ENCODE measurements around the gene AGAP1. TPM values are rescaled to one million over a fixed set of nuclear protein-coding genes. Genes with fewer than 3 reads are reported as not detected.

Gene AGAP1
- polyA plus RNA-seq, 3 donors from 2014 or later, result 0.18 to 2.3 (median 0.21) TPM

DNA sequence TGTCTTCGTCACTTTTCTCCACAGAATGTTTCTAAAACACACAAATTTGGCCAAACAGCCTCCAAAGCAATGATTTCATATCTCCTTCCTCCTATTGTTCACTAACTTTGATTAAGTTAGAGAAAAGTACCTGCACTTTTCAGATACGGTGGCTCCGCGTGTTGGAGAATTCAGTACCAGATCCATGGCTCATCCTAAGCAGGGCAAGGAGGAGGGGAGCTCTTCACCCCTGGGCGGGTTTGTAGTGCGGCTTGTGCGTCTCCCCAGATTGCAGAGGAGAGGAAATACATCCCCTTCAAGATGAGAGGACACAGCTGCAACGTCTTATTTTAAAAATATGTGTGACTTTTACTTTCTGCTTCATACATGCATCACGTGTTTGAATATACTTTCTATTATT lies 333.0 kb downstream of the AGAP1 start:
- no peak overlapping the region for H3K27ac Mint-ChIP-seq
- H3K4me3 Mint-ChIP-seq, result no peak overlapping the region
- H3K9me3 Mint-ChIP-seq, result no peaks in the 10 kb centered on the region
- H3K27me3 Mint-ChIP-seq (ENCODE audit: low read depth in 3 of 3), result peaks cover 0 to 2% (median 0%) of the 10 kb centered on the region in 3 donors
- no peak for DNase-seq
- H3K36me3 Mint-ChIP-seq, result peaks cover 5 to 11% (median 6%) of the 10 kb centered on the region in 3 donors
- peaks cover 0 to 1% of the 10 kb centered on the region in 2 donors for H3K4me1 Mint-ChIP-seq

DNA sequence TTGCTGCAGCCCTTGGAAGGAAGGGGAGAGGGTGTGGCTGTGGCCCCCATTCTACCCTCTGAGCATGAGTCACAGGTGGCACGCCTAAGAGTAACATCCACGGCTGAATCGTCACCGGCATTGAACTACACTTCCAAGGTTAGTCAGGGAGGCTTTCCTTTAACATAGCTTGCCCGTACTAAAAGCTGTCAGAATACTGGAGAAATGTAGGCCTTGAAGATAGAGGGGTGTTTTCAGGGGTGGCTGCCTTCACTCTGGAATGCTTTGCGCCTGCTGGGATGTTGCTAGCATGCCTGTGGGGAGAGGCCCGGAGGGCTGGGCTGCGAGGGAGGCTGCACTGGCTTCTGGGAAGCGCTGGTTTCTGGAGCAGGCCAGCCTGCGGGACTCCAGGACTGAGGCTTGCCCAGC lies 333.7 kb downstream of the AGAP1 start:
- Mint-ChIP-seq H3K36me3 (peaks cover 0 to 7% (median 3%) of the 10 kb centered on the region in 3 donors), H3K27me3 (ENCODE audit: low read depth in 3 of 3) (peaks cover 0 to 2% (median 0%) of the 10 kb centered on the region in 3 donors), H3K4me3 (no peak overlapping the region), H3K4me1 (peaks cover 0 to 3% of the 10 kb centered on the region in 2 donors), H3K9me3 (peaks cover 0 to 2% (median 0%) of the 10 kb centered on the region in 6 donors), H3K27ac (no peak overlapping the region)
- DNase-seq, result no peak

DNA sequence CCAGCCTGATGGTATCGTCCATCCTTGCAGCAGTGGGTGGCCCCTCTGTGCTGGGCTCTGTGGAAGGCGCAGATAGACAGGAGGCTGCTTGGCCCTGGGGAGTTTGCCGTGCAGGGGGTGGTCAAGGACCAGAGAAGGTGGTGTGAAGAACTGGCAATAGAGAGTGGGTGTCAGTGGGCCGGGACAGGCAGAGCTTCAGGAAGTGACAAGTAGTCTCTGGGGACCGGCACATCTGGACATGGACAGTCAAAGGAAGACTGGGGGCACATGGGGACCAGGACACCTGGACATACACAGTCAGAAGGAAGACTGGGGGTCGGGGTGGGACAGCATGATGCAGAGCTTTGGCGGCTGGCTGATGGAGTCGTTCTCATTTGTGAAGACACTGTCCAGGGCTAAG lies 335.9 kb downstream of the AGAP1 start:
- Mint-ChIP-seq H3K4me1 (peaks cover 0 to 3% of the 10 kb centered on the region in 2 donors), H3K27ac (no peak overlapping the region), H3K9me3 (peaks cover 0 to 2% (median 0%) of the 10 kb centered on the region in 6 donors), H3K4me3 (no peak overlapping the region), H3K36me3 (peaks cover 0 to 7% (median under 1%) of the 10 kb centered on the region in 3 donors), H3K27me3 (ENCODE audit: low read depth in 3 of 3) (peaks cover 0 to 2% (median 0%) of the 10 kb centered on the region in 3 donors)
- DNase-seq, result no peak

DNA sequence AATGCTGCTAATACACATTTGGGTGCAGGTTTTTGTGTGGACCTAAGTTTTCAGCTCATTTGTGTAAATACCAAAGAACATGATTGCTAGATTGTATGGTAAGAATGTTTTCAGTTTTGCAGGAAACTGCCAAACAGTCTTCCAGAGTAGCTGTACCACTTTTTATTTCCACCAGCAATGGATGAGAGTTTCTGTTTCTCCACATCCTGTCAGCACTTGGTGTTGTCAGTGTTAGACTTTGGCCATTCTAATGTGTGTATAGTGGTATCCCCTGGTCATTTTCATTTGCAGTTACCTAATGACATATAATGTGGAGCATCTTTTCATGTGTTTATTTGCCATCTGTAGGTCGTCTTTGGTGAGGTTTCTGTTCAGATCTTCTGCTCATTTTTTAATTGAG lies 337.9 kb downstream of the AGAP1 start:
- Mint-ChIP-seq H3K4me1 (peaks cover 0 to 3% of the 10 kb centered on the region in 2 donors), H3K9me3 (peaks cover 0 to 2% (median 0%) of the 10 kb centered on the region in 6 donors), H3K27me3 (ENCODE audit: low read depth in 3 of 3) (no peaks in the 10 kb centered on the region), H3K36me3 (peaks cover 0 to 13% (median 0%) of the 10 kb centered on the region in 3 donors), H3K4me3 (no peak overlapping the region), H3K27ac (no peak overlapping the region)
- DNase-seq, result no peak

DNA sequence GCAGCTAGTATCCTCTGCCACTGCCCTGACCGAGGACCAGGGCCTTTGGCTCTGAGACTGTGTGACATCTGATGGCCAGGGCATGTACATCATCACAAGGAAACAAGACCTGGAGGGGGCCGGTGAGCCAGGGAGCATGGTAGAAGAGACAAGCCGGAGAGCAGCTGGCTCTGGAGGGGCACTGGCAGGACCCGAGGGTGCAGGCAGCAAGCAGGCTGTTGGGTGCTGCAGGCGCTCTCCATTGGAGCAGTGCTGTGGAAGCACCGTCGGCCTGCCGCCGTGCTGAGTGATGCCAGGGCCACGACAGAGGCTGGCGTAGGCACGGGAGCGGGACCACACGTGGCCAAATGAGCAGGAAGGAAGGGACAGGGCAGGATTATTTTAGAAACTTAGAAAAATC lies 339.1 kb downstream of the AGAP1 start:
- H3K27me3 Mint-ChIP-seq (ENCODE audit: low read depth in 3 of 3), result no peaks in the 10 kb centered on the region
- DNase-seq, result no peak
- peaks cover 0 to 10% (median 0%) of the 10 kb centered on the region in 3 donors for H3K36me3 Mint-ChIP-seq
- H3K4me3 Mint-ChIP-seq, result no peak overlapping the region
- peaks cover 0 to 3% of the 10 kb centered on the region in 2 donors for H3K4me1 Mint-ChIP-seq
- peaks cover 0 to 2% (median 0%) of the 10 kb centered on the region in 6 donors for H3K9me3 Mint-ChIP-seq
- no peak overlapping the region for H3K27ac Mint-ChIP-seq

DNA sequence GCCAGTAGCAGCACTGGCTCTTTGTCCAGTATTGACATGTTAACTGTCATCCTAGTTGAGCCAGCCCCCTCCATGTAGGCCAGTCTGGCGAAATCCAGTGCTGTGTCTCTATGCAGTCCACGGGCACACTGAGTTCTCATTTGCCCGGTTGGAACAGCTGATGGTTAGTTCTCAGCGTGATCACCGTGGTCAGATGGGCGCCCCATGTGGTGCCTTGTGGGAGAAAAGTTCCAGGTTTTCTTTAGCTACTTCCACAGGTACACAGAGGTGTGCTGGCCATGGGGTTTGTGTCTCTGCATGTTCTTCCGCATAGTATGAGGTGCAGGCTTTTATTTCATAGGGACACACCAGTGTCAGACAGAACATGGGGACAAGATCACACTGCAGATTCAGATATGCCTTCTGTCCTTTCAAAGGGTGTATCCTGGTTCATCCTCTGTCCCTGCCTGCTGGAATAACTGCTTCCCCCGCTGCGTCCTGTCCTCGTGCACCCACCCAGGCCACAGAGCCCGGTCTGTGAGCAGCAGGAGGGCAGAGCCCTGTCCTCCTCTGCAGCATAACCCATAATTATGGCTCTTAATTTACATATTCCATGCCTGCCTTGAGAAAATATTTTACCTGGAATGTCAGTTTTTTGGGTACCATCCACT lies 340.3 kb downstream of the AGAP1 start:
- Mint-ChIP-seq H3K27me3 (ENCODE audit: low read depth in 3 of 3) (no peaks in the 10 kb centered on the region), H3K4me1 (peaks cover 0 to 3% of the 10 kb centered on the region in 2 donors), H3K27ac (no peak overlapping the region), H3K9me3 (peaks cover 0 to 2% (median 0%) of the 10 kb centered on the region in 6 donors), H3K36me3 (peaks cover 0 to 10% (median 0%) of the 10 kb centered on the region in 3 donors), H3K4me3 (no peak overlapping the region)
- DNase-seq, result no peak

DNA sequence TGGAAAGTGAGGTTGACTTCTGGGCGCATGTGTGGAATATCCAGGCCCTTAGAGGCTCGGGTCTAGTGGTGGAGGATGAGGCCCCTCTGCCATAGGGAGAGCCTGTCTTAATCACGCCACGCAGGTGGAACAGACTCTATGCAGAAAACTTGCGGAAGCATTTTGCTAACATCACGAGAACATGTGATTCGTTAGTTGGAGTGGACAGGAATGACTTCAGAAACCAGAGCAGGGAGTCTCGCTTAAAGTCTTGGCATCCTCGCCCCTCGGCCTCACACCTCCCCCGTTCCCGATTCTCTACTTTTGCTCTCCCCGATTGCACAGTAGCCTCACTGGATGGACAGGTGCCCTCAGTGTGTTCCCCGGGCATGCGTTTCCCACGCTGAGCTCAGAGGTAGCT lies 340.9 kb downstream of the AGAP1 start:
- Mint-ChIP-seq H3K9me3 (peaks cover 0 to 2% (median 0%) of the 10 kb centered on the region in 6 donors), H3K4me1 (peaks cover 0 to 2% of the 10 kb centered on the region in 2 donors), H3K36me3 (peaks cover 0 to 6% (median 0%) of the 10 kb centered on the region in 3 donors), H3K4me3 (no peak overlapping the region), H3K27ac (no peak overlapping the region), H3K27me3 (ENCODE audit: low read depth in 3 of 3) (no peaks in the 10 kb centered on the region)
- no peak for DNase-seq

DNA sequence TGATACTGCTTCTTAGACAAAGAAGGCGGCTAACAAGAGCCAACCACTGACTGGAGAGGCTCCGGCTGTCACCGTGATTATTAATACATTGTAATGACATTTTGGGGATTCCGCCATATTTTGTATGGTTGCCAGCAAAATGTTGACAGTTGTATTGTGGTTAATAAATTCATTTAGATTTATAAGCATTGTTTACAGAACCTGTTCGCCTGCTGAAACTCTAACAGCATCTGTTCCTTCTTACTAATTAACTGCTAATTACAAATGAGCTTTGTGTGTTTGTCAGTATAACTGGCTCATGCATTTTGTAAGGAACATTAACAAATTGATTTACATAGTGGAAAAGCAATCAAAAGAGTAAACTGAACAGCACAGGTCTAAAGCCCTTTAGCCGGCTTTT lies 342.0 kb downstream of the AGAP1 start:
- Mint-ChIP-seq H3K4me1 (peaks cover 0 to 2% of the 10 kb centered on the region in 2 donors), H3K36me3 (peaks cover 0 to 6% (median 0%) of the 10 kb centered on the region in 3 donors)

DNA sequence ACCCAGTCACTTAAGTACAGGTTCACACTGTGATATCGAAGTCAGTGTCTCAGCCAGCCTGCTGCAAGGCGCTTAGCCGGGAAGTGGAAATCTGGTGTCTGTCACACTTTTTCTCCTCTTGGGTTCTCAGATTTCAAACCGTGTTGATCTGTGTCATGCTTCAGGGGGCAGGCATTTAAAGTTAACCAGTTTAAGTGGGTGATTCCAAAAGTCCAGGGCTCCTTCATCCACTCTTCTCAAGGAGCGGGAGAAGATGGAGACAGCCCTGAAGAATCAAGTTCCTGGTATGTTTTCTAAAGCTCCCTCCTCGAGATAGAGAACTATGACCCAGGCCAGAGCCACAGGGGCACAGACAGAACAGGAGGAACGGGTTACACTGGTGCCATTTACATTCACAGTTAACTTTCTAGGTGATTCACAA lies 342.7 kb downstream of the AGAP1 start:
- no peak overlapping the region for H3K4me3 Mint-ChIP-seq
- H3K9me3 Mint-ChIP-seq, result peaks cover 0 to 2% (median 0%) of the 10 kb centered on the region in 6 donors
- DNase-seq, result no peak
- H3K4me1 Mint-ChIP-seq, result peaks cover 0 to 2% of the 10 kb centered on the region in 2 donors
- H3K27ac Mint-ChIP-seq, result no peak overlapping the region
- peaks cover 0 to 6% (median 0%) of the 10 kb centered on the region in 3 donors for H3K36me3 Mint-ChIP-seq
- peaks cover 0 to 3% (median 0%) of the 10 kb centered on the region in 3 donors for H3K27me3 Mint-ChIP-seq (ENCODE audit: low read depth in 3 of 3)

More for the DNA sequence above, 342.0 kb downstream of the AGAP1 start:
- Mint-ChIP-seq H3K27me3 (ENCODE audit: low read depth in 3 of 3) (peaks cover 0 to under 1% (median 0%) of the 10 kb centered on the region in 3 donors), H3K9me3 (peaks cover 0 to 2% (median 0%) of the 10 kb centered on the region in 6 donors), H3K4me3 (no peak overlapping the region), H3K27ac (no peak overlapping the region)
- no peak for DNase-seq

DNA sequence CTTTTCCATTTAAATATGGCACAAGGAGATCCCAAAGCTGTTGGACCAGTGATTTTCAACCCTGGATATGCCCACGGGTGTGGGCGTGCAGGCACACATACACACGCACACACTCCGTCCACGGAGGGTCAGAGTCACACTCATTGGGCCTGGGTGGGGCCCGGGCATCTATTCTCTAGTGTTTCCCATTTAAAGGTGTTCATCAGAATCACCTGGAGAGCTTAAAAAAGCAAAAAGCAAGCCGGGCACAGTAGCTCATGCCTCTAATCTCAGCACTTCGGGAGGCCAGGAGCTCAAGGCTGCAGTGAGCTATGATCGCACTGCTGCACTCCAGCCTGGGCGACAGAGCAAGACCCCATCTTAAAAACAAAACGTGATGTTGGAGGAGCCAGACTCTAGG lies 345.4 kb downstream of the AGAP1 start:
- Mint-ChIP-seq H3K27me3 (ENCODE audit: low read depth in 3 of 3) (peaks cover 0 to 3% (median 0%) of the 10 kb centered on the region in 3 donors), H3K4me3 (no peak overlapping the region), H3K9me3 (no peaks in the 10 kb centered on the region), H3K36me3 (peaks cover 0 to 6% (median 0%) of the 10 kb centered on the region in 3 donors), H3K27ac (no peak overlapping the region), H3K4me1 (no peaks in the 10 kb centered on the region)
- no peak for DNase-seq

DNA sequence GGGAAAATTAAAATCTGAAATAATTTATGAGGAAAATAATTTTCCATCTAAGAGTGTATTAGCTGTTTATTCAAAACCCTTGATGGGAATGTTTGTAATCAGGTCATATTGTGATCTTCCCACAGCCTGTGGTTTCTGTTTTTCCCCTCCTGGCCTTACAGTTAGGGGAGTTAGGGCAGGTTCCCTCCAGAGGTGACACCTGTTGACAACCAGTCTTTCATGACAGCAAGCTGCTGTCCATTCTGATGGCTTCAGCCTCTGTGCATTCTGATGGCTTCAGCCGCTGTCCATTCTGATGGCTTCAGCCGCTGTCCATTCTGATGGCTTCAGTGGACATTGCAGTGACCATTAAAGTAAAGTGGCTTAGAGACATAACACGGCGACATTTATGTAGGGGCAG lies 346.1 kb downstream of the AGAP1 start:
- no peak overlapping the region for H3K4me3 Mint-ChIP-seq
- peaks cover 0 to 3% (median 0%) of the 10 kb centered on the region in 3 donors for H3K27me3 Mint-ChIP-seq (ENCODE audit: low read depth in 3 of 3)
- no peak for DNase-seq
- no peaks in the 10 kb centered on the region for H3K4me1 Mint-ChIP-seq
- H3K9me3 Mint-ChIP-seq, result no peaks in the 10 kb centered on the region
- H3K27ac Mint-ChIP-seq, result no peak overlapping the region
- H3K36me3 Mint-ChIP-seq, result peaks cover 0 to 6% (median 0%) of the 10 kb centered on the region in 3 donors

DNA sequence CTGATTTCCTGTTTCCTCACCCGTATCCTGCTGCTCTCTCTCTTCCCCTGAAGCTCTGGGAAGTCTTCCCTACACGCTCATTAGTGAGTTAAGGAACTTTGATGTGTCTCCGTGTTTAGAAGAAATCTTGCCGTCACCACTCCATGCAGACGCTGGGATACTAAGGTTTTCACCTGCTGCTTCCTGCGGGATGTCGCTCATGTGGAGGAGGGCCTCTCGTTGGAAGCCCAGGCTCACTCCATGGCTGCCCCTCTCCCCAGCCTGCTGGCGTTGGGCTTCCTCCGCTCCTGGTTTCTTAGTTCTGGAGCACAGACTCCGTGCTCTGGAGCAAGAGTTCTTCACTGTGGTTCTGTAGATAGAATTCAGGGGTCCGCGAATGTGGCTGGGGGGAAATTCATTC lies 348.0 kb downstream of the AGAP1 start:
- Mint-ChIP-seq H3K9me3 (no peaks in the 10 kb centered on the region), H3K27ac (no peak overlapping the region), H3K36me3 (no peaks in the 10 kb centered on the region), H3K4me1 (no peaks in the 10 kb centered on the region), H3K27me3 (ENCODE audit: low read depth in 3 of 3) (peaks cover 0 to 3% (median 1%) of the 10 kb centered on the region in 3 donors), H3K4me3 (no peak overlapping the region)
- no peak for DNase-seq

DNA sequence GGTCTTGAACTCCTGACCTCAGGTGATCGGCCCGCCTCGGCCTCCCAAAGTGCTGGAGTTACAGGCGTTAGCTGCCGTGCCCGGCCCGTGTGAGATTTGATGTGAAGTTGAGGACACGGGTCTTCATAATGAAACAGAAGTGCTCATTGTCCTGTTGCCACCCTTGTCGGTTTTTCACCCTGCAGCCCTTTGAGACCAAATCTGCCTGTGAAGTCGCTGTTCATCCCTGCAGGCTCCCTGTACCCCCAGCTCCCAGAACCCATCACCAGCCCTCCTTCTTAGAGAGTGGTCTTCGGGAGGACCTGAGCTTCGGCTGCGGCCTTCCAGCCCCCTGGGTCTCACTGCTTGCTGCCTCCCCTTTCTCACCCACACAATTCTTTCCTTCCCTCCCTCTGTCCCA lies 349.1 kb downstream of the AGAP1 start:
- no peak overlapping the region for H3K27ac Mint-ChIP-seq
- no peak for DNase-seq

DNA sequence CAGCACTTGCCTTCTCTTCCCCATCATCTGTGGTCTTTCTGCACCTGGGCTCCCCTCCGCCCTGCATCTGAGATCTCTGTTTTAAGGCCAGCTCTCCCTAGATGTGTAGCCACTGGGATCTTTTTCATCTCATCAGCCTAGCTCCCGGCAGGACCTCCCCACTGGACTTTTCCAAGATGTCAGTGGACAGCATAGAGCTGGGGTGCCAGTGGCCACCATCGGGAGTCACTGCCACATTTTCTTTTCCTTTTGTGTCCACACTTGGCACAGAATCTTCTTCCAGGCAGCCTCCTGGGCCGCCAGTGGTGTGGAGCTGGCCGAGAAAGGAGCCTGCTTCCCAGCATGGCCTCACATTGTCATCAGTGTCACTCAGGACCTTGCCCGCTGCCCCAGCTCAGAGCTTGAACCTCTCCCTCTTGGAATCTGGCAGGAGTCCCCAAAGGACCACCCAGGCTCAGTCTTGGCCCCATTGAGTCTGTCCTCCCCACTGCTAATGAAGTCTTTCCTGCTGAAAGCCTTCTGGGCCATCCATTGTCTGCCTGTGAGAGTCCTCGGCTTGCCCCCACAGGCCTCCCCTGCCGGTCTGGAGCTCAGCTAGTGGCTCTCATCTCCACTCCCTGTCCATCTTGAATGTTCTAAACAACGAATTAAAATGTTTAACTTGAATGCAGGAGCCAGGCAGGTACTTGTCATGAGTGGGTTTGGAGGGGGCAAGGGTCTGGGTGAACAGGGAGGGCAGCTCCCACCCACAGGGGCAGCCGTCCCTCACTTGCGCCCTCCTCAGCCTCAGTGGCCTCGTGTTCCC lies 349.9 kb downstream of the AGAP1 start:
- Mint-ChIP-seq H3K36me3 (no peaks in the 10 kb centered on the region), H3K9me3 (no peaks in the 10 kb centered on the region), H3K27me3 (ENCODE audit: low read depth in 3 of 3) (peaks cover 0 to 3% (median 1%) of the 10 kb centered on the region in 3 donors), H3K27ac (no peak overlapping the region), H3K4me1 (no peaks in the 10 kb centered on the region), H3K4me3 (no peak overlapping the region)
- DNase-seq, result no peak

More for the DNA sequence above, 349.1 kb downstream of the AGAP1 start:
- H3K4me1 Mint-ChIP-seq, result no peaks in the 10 kb centered on the region
- H3K36me3 Mint-ChIP-seq, result no peaks in the 10 kb centered on the region
- no peak overlapping the region for H3K4me3 Mint-ChIP-seq
- H3K9me3 Mint-ChIP-seq, result no peaks in the 10 kb centered on the region
- H3K27me3 Mint-ChIP-seq (ENCODE audit: low read depth in 3 of 3), result peaks cover 0 to 3% (median 1%) of the 10 kb centered on the region in 3 donors

All from immature natural killer cell (primary cell).